Measurements from ENCODE around the gene IL25. TPM values are rescaled to one million over a fixed set of nuclear protein-coding genes. Genes with fewer than 3 reads are reported as not detected.
A peak's percentile ranks its signal among the peaks of the same experiment; 100 is the strongest.

The IL25 gene
- total and polyA plus RNA-seq, 8 donors: not detected

- no peak for TF ChIP-seq CTCF (IDR thresholded peaks at IDR 0.05)
- no peak overlapping the region for H3K27ac ChIP-seq
- ATAC-seq (no peak), DNase-seq (no peak)
- H3K36me3 ChIP-seq: no peaks in the 10 kb centered on the region
- H3K4me3 ChIP-seq: no peak overlapping the region
- H3K27me3 ChIP-seq: peaks cover 0 to 28% of the 10 kb centered on the region in 2 donors
- intact Hi-C loops (cut with DNase I): loop anchor here in 1 of 2 donors (10.0 kb wide), 1 partner anchor 127 kb away; no protein-coding TSS in a partner anchor
- peaks cover 3 to 15% of the 10 kb centered on the region in 2 donors for H3K4me1 ChIP-seq
- no peaks in the 10 kb centered on the region for H3K9me3 ChIP-seq
Measured at GRCh38 chr14:23348297-23348655, 24.3 kb upstream of the IL25 start.

GRCh38 chr14:23349156-23349845, 23.3 kb upstream of the IL25 start:
- H3K27ac ChIP-seq: no peak overlapping the region
- H3K36me3 ChIP-seq: no peaks in the 10 kb centered on the region
- H3K27me3 ChIP-seq: peaks cover 0 to 39% of the 10 kb centered on the region in 2 donors
- H3K4me1 ChIP-seq: peaks cover 3 to 15% of the 10 kb centered on the region in 2 donors
- no peak for ATAC-seq
- TF ChIP-seq CTCF (IDR thresholded peaks at IDR 0.05): no peak
- no peak overlapping the region for H3K4me3 ChIP-seq
- no peak for DNase-seq
- no peaks in the 10 kb centered on the region for H3K9me3 ChIP-seq
- intact Hi-C loops (cut with DNase I): loop anchor here in 1 of 2 donors (10.0 kb wide), 1 partner anchor 126 kb away; no protein-coding TSS in a partner anchor

GRCh38 chr14:23351681-23352505, 20.7 kb upstream of the IL25 start:
- Histone ChIP-seq H3K27me3 (peaks cover 0 to 47% of the 10 kb centered on the region in 2 donors), H3K4me1 (peaks cover 3 to 15% of the 10 kb centered on the region in 2 donors), H3K4me3 (peak overlapping the region; percentile 46 to 75), H3K9me3 (no peaks in the 10 kb centered on the region), H3K36me3 (no peaks in the 10 kb centered on the region), H3K27ac (no peak overlapping the region)
- intact Hi-C loops (cut with DNase I): no loop called here
- ATAC-seq (peak; percentile 55), DNase-seq (peak in 1 of 4 donors; percentile 16)
- TF ChIP-seq CTCF (IDR thresholded peaks at IDR 0.05): no peak

GRCh38 chr14:23352506-23353432, 19.8 kb upstream of the IL25 start, which contains the start of gene SLC22A17:
Gene SLC22A17, minus strand, starts transcription at chr14:23352887.
- DNase-seq (peak in 3 of 4 donors; percentile 76 to 95 (median 88)), ATAC-seq (peak; percentile 95)
- Histone ChIP-seq H3K27ac (peak within 1 kb of the TSS in 1 of 2 donors; percentile 33), H3K4me3 (peak within 1 kb of the TSS; percentile 46 to 75), H3K27me3 (peaks cover 0 to 47% of the 10 kb centered on the region in 2 donors), H3K36me3 (peaks cover 0 to 6% of the 10 kb centered on the region in 2 donors), H3K4me1 (peaks cover 3 to 15% of the 10 kb centered on the region in 2 donors), H3K9me3 (no peaks in the 10 kb centered on the region)
- intact Hi-C loops (cut with DNase I): no loop called here
- no peak for TF ChIP-seq CTCF (IDR thresholded peaks at IDR 0.05)
